ENCODE data around the gene BAG1. TPM values are rescaled to one million over a fixed set of nuclear protein-coding genes. Genes with fewer than 3 reads are reported as not detected.
A peak's percentile ranks its signal among the peaks of the same experiment; 100 is the strongest.

BAG1 gene
- total RNA-seq, 1 experiment from 2014 or later = 70.0 TPM

- DNase-seq (ENCODE audit: low spot score) = no peak
These were observed 9.4 kb upstream of the BAG1 start for GRCh38 chr9:33273972-33274328.

- no peak for DNase-seq (ENCODE audit: low spot score)
These were observed 8.9 kb upstream of the BAG1 start for GRCh38 chr9:33273266-33273971.

- no peak for DNase-seq (ENCODE audit: low spot score)
These were observed 7.6 kb upstream of the BAG1 start for GRCh38 chr9:33272061-33272460.

DNA sequence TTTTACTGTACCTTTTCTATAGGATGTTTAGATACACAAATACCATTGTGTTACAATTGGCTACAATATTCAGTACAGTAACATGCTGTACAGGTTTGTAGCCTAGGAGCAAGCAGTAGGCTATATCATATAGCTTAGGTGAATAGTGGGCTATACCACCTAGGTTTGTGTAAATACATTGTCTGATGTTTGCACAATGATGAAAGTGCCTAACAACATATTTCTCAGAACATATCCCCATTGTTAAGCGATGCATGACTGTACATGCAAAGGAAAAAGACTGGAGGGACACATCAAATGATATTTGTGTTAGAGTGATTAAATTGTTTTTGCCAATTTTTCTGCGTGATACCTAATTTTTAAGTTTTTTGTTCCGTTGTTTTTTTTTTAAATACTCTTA lies 5.6 kb upstream of the BAG1 start:
- no peak for DNase-seq (ENCODE audit: low spot score)

DNA sequence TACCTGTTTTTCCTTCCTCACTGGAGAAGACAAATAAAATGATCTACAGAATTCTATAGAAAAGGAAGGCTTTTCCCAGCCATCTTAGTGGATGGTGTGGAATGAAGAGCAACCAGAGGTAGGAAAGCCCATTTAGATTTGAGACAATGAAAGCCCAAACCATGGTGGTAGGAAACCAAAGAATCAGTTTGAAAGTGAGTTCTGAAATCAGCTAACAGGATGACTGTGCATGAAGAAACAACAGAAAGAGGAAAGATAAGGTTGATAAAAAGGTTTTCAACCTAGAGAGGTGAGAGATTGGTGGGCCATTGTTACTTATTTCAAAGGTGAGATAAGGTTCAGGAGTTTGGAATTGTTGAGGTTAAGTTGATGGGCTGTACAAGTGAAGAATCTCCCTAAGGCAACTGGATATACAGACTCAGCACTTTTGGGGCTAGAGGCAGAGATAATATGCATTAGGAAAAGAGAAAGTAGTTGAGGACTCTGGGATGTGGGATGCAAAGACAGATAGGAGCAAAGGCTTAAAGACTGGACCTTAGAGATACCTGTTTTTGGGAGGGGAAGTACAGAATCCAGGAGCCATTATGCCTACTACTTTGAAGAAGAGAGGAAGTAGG lies 2.8 kb upstream of the BAG1 start:
- DNase-seq (ENCODE audit: low spot score) = no peak

- no peak for DNase-seq (ENCODE audit: low spot score)
These were observed 830 bp upstream of the BAG1 start for GRCh38 chr9:33265211-33265865.

- DNase-seq (ENCODE audit: low spot score) = peak; percentile 44
These were observed 470 bp downstream of the BAG1 start for GRCh38 chr9:33264003-33264472.

DNA sequence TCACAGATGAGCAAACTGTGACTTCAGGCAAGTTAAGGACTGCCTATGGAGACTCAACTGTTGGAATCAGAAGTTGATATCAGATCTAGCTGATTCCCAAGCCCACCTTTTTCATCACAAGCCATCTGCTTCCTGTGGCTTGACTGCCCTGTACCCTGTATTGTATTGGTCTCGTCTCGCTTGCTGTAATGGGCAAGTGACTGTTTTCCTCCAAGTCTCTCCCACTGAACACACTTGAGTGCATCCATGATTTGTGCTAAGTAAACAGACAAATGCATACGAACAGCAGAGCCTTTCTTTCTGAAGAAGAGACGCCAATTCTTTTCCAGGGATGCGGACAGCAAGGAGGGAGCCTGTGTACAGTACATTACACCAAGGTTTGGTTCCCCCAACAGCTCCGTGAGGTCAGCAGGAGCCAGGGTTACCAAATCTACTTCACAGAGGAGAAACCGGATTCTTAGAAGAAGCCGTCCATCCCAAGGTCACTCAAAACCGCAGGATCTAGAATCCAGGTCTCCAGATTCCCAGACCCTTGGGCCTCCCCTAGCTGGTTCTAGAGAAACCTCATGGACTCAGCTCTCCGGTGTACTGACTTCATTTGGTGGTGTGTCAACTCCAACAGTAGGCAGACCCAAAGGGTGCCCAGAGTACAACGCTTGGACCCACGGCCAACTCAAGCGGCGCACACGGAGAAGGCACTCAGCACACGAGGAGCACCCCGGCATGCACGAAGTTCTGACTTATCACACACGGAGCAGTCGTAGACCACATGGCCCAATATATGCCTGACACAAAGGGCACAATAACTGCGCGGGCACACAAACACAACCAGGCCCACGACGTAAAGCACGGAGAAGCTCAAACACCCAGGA lies 1.1 kb downstream of the BAG1 start:
- peak; percentile 45 for DNase-seq (ENCODE audit: low spot score)

- no peak for DNase-seq (ENCODE audit: low spot score)
These were observed 4.1 kb downstream of the BAG1 start for GRCh38 chr9:33260372-33260771.

DNA sequence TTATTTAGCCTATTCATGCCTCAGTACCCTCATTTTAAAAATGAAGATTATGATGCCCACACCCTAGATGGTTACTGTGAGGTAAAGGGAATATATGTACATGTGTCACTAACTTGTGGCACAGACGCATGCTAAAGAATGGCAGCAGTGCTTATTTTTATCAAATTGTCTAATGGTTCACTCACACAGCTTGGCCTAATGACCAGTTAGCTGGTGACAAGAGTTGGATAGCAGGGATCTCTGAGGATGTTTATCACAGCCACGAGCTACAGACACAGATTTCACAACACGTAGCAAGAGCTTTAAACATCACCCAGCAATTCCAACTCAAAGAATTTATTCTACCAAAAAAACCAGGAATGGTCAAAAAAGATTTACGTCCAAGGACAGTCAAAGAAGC lies 7.2 kb downstream of the BAG1 start:
- no peak for DNase-seq (ENCODE audit: low spot score)

DNA sequence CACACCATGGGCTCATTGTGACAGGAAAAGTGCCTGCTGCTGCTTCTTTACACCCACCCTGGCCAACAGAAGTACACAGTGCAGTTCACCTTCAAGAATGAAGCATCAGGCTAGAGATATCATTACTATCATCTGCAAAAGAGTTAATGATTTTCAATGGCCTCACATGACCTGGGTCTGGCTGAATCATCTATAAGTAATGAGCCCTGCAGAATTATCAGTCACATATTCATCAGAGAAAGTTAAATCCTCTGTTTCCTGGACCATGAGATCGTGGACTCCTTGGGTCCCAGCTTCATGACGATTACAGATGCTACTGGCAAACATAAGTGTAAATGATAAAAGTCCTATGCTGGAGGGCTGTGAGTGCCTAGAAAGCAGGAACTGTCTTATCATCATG lies 8.3 kb downstream of the BAG1 start:
- no peak for DNase-seq (ENCODE audit: low spot score)

- DNase-seq (ENCODE audit: low spot score) = no peak
These were observed 9.0 kb downstream of the BAG1 start for GRCh38 chr9:33255471-33255870.

- no peak for DNase-seq (ENCODE audit: low spot score)
These were observed 9.5 kb downstream of the BAG1 start for GRCh38 chr9:33255014-33255413.

- no peak for DNase-seq (ENCODE audit: low spot score)
These were observed 10.3 kb downstream of the BAG1 start for GRCh38 chr9:33254211-33254610.

DNA sequence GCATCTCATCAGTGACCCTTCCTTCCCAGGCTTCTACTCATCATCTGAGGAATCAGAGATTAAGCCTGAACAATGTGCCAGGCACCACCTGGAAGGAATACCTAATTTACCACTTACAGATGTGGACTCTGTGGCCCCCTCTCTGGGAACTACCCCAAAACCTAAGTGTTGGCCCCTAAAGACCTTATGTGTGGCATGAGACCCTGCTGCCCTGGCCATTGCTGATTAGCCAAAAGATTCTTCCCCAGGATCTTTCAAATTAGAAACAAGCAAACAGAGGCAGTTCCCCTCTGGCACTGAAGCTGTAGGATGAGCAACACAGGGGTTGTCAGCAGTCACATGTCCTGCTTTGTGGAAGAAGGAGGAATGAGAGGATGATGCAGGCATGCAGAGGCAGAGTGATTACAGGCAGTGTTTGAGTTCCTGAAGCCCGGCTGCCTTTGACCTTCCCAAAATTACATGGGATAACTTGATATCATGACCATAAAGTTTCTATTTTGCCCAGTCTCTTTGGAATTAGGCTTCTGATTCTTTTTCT lies 14.0 kb downstream of the BAG1 start:
- DNase-seq (ENCODE audit: low spot score) = no peak

DNA sequence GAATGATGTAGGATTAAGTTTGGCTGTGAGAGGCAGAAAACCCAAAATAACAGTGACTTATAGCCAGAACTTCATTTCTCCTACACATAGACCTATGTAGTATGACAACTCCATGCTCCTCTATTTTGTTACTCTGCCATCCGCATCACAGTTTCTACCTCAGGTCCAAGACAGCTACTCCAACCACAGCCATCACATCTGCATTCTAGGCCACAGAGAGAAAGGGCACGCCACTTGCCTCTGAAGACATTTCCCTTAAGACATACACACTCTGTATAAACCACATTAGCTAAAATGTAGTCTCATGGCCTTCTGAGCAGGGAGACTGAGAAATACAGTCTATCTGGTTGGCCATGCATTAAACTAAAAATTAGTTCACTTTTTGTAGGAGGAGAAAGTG lies 14.5 kb downstream of the BAG1 start:
- DNase-seq (ENCODE audit: low spot score) = no peak

DNA sequence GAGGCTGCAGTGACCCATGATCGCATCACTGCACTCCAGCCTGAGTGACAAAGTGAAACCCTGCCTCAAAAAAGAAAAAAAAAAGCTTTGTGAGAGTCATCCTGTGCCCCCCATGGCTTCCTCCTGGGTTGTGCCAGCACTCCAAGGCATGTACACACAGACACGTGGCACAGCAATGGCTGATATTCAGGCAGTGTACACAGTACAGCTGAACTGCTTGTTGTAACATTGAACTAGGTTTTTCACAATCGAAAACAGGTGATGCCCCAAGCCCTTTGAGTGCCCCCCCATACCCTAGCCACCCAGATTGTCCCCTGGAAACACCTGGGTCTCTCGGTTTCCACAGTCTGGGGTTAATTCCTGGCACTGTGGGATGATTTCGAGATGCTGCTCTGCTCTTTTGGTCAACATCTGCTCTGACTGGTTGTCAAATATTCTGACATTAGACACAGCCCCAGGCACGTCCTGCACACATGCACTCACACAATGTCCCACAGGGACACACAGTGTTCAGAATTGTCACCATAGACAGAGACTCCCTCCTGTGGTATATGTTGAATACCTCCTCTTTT lies 15.3 kb downstream of the BAG1 start:
- no peak for DNase-seq (ENCODE audit: low spot score)

- DNase-seq (ENCODE audit: low spot score) = no peak
These were observed 15.9 kb downstream of the BAG1 start for GRCh38 chr9:33248606-33249005.

- DNase-seq (ENCODE audit: low spot score) = no peak
These were observed 18.1 kb downstream of the BAG1 start for GRCh38 chr9:33246269-33246860.

DNA sequence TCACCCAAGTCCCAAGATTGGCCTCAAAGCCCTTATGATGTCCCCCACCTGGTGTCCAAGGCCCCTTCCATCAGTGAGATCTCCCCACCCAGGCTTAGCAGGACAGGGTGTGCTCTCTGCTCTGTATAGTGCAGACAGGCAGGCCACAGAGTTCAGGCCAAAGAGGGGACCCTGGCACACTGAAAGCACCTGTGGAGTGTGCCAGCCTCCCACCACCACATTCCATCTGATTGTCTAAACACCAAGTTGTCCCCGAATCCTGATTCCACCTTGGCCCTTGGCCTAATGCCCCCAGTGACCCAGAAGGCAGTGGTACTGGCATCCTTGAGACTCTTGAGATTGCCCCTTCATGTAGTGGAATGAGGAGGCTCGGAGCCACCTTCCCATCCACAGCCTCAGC lies 19.2 kb downstream of the BAG1 start:
- DNase-seq (ENCODE audit: low spot score) = no peak

Data from HT-29 (cell line).